GM18907 (cell line): ENCODE measurements around the gene WDPCP.
"Not testable (repeated sequence)": the region's sequence is repeated elsewhere in the genome, so short reads cannot be mapped to it uniquely, and the experiment has no call there.

Experiments
- ATAC-seq: cut with Tn5 transposase; IDR thresholded peaks from one replicate; pipeline ENCODE4 v1.9.1; 2021; ENCODE audit warnings: mild to moderate bottlenecking, moderate library complexity; ENCODE audit not compliant: unreplicated experiment

Gene WDPCP

GRCh38 chr2:63588385-63589147 lies at the start of gene WDPCP, which contains the start of gene MDH1:
Gene WDPCP, minus strand, starts transcription at chr2:63588477. Its CDS starts 206 bp downstream, at chr2:63588271.
Gene MDH1, plus strand, starts transcription at chr2:63588963. Its CDS starts 81 bp downstream, at chr2:63589044.
- peak; percentile 91 for ATAC-seq

GRCh38 chr2:63632382-63632781 lies 44.1 kb upstream of the WDPCP start:
- ATAC-seq: no peak

GRCh38 chr2:63631501-63631900 lies 43.2 kb upstream of the WDPCP start:
- no peak for ATAC-seq

- ATAC-seq: no peak
These were observed 40.2 kb upstream of the WDPCP start for GRCh38 chr2:63628403-63628942.

- no peak for ATAC-seq
These were observed 39.6 kb upstream of the WDPCP start for GRCh38 chr2:63627866-63628265.

GRCh38 chr2:63623763-63624162 lies 35.5 kb upstream of the WDPCP start:
- ATAC-seq: not testable (repeated sequence)

- no peak for ATAC-seq
These were observed 34.5 kb upstream of the WDPCP start for GRCh38 chr2:63622751-63623150.

- no peak for ATAC-seq
These were observed 31.1 kb upstream of the WDPCP start for GRCh38 chr2:63619328-63619727.

- no peak for ATAC-seq
These were observed 29.1 kb upstream of the WDPCP start for GRCh38 chr2:63617366-63617765.

- no peak for ATAC-seq
These were observed 27.0 kb upstream of the WDPCP start for GRCh38 chr2:63614983-63615945.

GRCh38 chr2:63614448-63614968 lies 26.2 kb upstream of the WDPCP start:
- no peak for ATAC-seq

GRCh38 chr2:63613391-63613901 lies 25.2 kb upstream of the WDPCP start:
- no peak for ATAC-seq

GRCh38 chr2:63610525-63610924 lies 22.2 kb upstream of the WDPCP start:
- ATAC-seq: no peak

GRCh38 chr2:63608865-63609264 lies 20.6 kb upstream of the WDPCP start:
- not testable (repeated sequence) for ATAC-seq

- ATAC-seq: no peak
These were observed 16.4 kb upstream of the WDPCP start for GRCh38 chr2:63604666-63605065.

GRCh38 chr2:63600881-63601460 lies 12.7 kb upstream of the WDPCP start:
- ATAC-seq: no peak

- no peak for ATAC-seq
These were observed 10.7 kb upstream of the WDPCP start for GRCh38 chr2:63598981-63599380.

GRCh38 chr2:63596401-63596883 lies 8.2 kb upstream of the WDPCP start:
- ATAC-seq: no peak

- no peak for ATAC-seq
These were observed 6.4 kb upstream of the WDPCP start for GRCh38 chr2:63594660-63595059.

- no peak for ATAC-seq
These were observed 3.4 kb upstream of the WDPCP start for GRCh38 chr2:63591566-63592175.
